GM11168 (cell line): Measurements from ENCODE around the gene AIP.
"Not testable (repeated sequence)": the region's sequence is repeated elsewhere in the genome, so short reads cannot be mapped to it uniquely, and the experiment has no call there.

Experiments used
- in situ Hi-C: fragments of 300-500 bp; cut with MboI; formaldehyde crosslinking; loops from one replicate; pipeline ENCODE4 v1.12.0; 2022; ENCODE audit warnings: low sequenced_read_pairs; ENCODE audit not compliant: unreplicated experiment

AIP gene

GRCh38 chr11:67466962-67467771, 15.7 kb upstream of the AIP start:
- in situ Hi-C loops = no loop called here

DNA sequence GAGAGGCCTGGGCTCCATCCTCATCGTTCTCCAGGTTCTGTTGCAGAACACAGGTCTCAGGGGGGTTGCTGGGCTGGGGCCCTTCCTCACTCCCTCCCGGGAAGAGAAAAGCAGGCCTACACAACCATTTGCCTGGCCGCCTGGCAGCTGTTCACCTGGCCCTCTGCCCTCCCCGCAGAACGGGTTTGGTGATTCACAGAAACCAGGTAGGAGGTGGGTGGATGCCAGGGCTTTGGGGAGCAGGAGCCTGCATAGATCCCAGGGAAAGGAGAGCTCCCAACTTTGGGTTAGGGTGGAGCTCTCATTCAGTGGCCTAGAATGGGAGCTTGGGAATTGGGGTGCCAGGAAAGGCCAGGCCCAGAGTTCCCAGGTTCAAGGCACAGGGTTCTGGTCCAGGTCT, 14.8 kb upstream of the AIP start:
- in situ Hi-C loops = no loop called here

DNA sequence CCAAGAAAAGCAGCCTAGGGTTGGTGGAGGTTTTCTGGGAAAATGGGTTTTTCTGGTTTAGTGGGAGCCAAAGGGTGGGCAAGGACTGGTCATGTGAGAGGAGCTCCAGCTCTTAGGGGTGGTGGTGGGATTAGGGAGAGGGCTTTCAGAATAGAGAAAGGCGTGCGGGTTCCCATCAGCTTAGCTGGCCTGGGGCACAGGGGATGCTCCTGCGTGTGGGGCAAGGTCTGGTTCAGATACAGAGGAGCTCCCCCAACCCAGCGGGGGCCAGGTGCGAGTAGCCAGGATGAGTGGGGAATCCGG, 14.4 kb upstream of the AIP start:
- in situ Hi-C loops = no loop called here

- in situ Hi-C loops = no loop called here
Observed at GRCh38 chr11:67468759-67469507, 13.9 kb upstream of the AIP start, which contains the start of gene TMEM134. TSS of gene TMEM134 (minus strand) at chr11:67469251. CDS start at chr11:67469192, 59 bp downstream.

DNA sequence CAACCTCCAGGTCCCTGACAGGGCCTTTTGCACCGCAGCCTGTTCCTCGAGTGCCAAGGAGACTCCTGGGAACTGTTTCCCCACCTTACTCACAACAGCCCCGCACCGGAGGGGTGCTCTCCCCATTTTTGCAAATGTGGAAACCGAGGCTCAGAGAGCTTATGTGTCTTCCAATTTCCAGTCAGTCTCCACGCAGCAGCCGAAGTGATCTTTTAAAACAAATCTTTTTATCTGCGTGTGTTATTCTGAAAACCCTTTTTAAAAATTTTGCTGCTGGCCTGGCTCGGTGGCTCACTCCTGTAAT, 13.4 kb upstream of the AIP start:
- in situ Hi-C loops = no loop called here

DNA sequence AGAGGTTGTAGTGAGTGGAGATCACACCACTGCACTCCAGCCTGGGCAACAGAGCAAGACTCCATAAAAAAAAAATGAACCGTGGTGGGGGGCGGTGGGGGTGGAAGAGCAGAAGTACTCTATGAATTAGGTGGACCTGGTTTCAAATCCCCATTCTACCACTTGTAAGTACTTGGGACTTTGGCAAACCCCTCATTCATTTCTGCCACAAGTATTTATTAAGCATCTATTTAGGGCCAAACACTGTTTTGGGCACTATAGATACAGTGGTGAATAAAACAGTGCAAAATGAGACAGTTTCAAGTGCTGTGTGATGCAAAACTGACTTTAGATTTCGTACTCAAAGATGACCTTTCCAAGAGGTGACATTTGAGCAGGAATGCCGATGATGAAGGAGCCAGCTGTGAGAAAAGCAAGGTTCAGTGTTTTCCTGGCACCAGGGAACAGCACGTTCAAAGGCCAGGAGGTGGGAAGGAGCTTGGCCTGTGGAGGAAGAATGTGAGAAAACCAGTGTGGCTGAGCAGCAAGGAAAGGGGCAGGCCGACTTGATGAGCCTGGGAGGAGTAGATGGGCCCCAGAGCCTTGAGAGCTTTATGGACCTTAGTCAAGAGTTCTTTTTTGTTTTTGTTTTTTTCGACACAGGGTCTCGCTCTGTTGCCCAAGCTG, 12.4 kb upstream of the AIP start:
- in situ Hi-C loops = no loop called here

DNA sequence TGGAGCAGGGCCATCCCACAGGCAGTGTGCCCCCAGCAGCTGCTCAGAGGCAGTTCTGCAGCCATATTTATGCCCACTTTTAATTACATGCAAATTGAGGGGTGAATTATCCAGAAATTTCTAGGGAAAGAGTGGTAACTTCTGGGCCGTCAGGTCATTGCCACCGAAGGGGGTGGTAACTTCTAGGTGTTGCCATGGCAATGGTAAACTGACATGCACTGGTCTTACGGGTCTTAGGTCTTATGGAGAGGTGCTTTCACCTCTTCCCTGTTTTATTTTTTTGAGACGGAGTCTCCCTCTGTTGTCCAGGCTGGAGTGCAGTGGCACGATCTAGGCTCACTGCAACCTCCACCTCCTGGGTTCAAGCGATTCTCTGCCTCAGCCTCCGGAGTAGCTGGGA, 9.9 kb upstream of the AIP start:
- in situ Hi-C loops = no loop called here

- in situ Hi-C loops = not testable (repeated sequence)
Observed at GRCh38 chr11:67476692-67477091, 6.1 kb upstream of the AIP start.

DNA sequence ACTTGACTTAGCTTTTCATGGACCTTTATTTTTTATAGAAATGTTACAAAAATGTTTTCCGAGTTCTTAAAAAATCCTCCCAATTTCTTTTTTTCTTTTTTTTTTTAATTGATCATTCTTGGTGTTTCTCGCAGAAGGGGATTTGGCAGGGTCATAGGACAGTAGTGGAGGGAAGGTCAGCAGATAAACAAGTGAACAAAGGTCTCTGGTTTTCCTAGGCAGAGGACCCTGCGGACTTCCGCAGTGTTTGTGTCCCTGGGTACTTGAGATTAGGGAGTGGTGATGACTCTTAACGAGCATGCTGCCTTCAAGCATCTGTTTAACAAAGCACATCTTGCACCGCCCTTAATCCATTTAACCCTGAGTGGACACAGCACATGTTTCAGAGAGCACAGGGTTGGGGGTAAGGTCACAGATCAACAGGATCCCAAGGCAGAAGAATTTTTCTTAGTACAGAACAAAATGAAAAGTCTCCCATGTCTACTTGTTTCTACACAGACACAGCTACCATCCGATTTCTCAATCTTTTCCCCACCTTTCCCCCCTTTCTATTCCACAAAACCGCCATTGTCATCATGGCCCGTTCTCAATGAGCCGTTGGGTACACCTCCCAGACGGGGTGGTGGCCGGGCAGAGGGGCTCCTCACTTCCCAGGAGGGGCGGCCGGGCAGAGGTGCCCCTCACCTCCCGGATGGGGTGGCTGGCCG, 5.3 kb upstream of the AIP start:
- in situ Hi-C loops = not testable (repeated sequence)

DNA sequence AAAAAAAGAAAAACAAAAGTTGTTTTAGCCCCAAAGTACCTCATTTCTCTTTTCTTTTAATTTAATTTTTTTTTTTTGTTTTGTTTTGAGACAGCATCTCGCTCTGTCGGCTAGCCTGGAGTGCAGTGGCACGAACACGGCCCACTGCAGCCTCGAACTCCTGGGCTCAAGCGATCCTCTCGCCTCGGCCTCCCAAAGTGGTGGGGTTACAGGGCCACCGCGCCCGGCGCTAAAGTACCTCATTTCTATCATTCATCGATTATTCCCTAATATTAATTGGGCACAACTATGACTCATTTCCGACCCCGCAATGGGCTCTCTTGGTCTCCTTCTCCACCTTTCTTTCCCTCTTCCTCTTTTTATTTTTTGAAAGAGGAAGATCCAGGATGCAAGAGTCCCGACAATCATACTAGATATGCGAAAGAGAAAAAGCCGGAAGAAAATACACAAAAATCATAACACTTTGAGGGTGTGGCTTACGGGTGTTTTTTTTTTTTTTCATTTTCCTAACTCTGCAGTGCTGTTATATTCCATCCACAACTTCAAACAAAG, 475 bp upstream of the AIP start:
- in situ Hi-C loops = no loop called here

DNA sequence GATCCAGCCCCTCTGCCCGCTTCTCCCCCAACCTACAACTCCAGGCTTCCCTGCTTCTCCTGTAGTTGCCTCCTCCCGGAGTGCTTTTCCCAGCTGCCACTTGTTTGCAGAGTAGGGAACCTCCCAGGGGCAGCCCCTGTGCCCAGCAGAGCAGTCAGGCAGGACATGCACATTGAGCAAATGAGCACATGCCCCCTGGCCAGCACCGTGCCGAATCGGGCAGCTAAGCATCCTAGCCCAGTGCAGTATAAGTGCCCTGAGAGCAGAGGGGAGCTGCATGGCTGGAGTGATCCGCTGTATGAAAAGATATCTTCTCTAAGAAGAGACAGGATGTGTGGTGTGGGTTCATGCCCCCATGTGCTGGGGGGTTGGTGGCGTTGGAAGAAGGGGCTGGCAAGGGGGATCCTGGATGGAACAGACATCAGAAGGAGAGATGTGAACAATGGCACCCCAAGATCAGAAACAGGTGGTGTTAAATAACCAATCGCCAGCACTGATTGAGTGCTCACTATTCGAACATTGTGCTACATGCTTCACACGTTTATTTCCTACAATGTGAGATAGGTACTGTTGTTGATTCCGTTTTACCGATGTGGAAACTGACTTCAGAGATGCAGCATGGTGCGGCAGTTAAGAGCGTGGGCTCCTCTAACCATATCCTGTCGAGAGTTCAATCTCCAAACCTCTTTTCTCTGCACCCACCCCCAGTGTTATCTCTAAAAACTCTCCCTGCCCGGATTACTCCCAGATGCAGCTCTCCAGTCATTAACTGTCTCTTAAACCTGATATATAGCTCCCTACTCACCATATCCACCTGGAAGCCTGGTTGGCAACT, 1.2 kb downstream of the AIP start:
- in situ Hi-C loops = no loop called here

GRCh38 chr11:67484847-67485311, 2.1 kb downstream of the AIP start:
- in situ Hi-C loops = no loop called here

DNA sequence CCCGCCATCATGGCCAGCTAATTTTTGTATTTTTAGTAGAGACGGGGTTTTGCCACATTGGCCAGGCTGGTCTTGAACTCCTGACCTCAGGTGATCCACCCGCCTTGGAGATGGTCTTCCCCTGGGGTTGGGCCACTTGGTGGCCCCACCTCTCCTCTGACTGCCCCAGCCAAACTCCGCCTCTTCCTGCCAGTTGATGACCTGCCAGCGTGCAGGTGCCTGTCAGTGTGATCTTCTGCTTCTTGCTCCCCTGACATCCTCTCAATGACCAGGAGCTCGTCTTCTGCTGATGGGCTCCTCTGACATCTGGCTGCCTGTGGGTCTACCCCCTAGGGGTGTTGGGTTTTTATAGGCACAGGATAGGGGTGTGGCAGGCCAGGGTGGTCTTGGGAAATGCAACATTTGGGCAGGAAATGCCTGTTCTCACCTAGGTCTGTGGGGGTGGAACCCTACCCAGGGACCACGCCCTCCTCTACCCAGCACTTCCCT, 3.1 kb downstream of the AIP start:
- in situ Hi-C loops = not testable (repeated sequence)

DNA sequence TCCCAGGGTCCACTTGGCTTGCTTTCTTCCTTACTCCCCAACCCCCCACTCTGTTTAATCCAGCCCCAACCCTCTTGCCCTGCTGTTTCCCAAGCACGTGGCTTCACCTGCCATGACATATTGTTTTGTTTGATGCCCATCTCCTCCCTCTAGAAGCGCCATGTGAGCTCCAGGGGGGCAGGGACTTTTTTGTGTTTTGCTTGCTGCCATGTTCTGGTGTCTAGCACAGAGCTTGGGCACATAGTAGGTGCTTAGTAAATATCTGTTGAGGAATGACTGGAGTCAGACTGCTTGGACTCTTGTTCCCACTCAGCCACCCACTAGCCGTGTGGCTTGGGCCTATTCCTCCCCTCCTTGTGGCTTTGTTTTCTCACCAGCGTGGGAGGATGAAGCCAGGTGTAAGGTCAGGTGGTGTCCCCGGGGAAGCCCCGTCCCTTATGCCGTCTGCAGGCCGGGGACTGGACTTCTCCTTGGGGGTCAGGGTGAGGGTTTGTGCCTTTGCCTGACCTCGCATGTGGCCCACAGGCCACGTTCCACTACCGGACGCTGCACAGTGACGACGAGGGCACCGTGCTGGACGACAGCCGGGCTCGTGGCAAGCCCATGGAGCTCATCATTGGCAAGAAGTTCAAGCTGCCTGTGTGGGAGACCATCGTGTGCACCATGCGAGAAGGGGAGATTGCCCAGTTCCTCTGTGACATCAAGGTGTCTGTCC, 3.8 kb downstream of the AIP start:
- in situ Hi-C loops = no loop called here

GRCh38 chr11:67489203-67489884, 6.5 kb downstream of the AIP start:
- in situ Hi-C loops = no loop called here

- in situ Hi-C loops = no loop called here
Observed at GRCh38 chr11:67489885-67490726, 7.3 kb downstream of the AIP start.

DNA sequence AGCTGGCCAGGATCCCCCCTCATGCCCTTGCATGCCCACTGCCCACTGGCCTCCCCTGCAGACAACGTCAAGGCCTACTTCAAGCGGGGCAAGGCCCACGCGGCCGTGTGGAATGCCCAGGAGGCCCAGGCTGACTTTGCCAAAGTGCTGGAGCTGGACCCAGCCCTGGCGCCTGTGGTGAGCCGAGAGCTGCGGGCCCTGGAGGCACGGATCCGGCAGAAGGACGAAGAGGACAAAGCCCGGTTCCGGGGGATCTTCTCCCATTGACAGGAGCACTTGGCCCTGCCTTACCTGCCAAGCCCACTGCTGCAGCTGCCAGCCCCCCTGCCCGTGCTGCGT, 7.9 kb downstream of the AIP start:
- in situ Hi-C loops = no loop called here
